ENCODE results near the gene PPDPF.

- TF ChIP-seq REST (IDR thresholded peaks at IDR 0.05; ENCODE audit: insufficient read depth in 1 of 2, low read depth in 2 of 2, low read length in 2 of 2), result no peak
- no peak for TF ChIP-seq POLR2AphosphoS5 (IDR thresholded peaks at IDR 0.05; ENCODE audit: low read depth, low read length)
These were observed 19.4 kb upstream of the PPDPF start for GRCh38 chr20:63500902-63501817.
